Mesenchymal stem cell (in vitro differentiated cells and primary cell): ENCODE measurements around the gene AEBP2.
A peak's percentile ranks its signal among the peaks of the same experiment; 100 is the strongest.

ENCODE experiments used
- DNase-seq: peaks from one replicate; pipeline ENCODE4 v3.0.0-alpha.2; 2013
- H2AFZ ChIP-seq: one replicate; pipeline ENCODE4 v1.6.1; 2013; ENCODE audit warnings: low read depth, mild to moderate bottlenecking, control low read depth, inconsistent platforms, low read length, moderate library complexity
- H2AK5ac ChIP-seq: 2 replicates; pipeline ENCODE4 v1.6.1; 2013; ENCODE audit warnings: low read length, moderate library complexity, mild to moderate bottlenecking, inconsistent platforms; ENCODE audit not compliant: severe bottlenecking
- H2BK120ac ChIP-seq: one replicate; pipeline ENCODE4 v1.6.1; 2013; ENCODE audit warnings: low read depth, mild to moderate bottlenecking, inconsistent platforms, low read length, moderate library complexity
- H2BK12ac ChIP-seq, 2 experiments: one replicate each; pipeline ENCODE4 v1.6.1; 2013; ENCODE audit warnings: inconsistent platforms in 2 of 2, low read length in 2 of 2, mild to moderate bottlenecking in 2 of 2, moderate library complexity in 2 of 2, control low read depth in 1 of 2
- H2BK15ac ChIP-seq: one replicate; pipeline ENCODE4 v1.6.1; 2013; ENCODE audit warnings: mild to moderate bottlenecking, low read depth, inconsistent platforms; ENCODE audit not compliant: poor library complexity, severe bottlenecking
- H2BK5ac ChIP-seq: 2 replicates; pipeline ENCODE4 v1.6.1; 2013; ENCODE audit warnings: low read depth, mild to moderate bottlenecking, low read length, control low read depth, inconsistent platforms; ENCODE audit not compliant: poor library complexity, severe bottlenecking
- H3K14ac ChIP-seq, 2 experiments: one replicate each; pipeline ENCODE4 v1.6.1; 2013; ENCODE audit warnings: inconsistent platforms in 2 of 2, low read length in 2 of 2, control low read depth in 1 of 2, mild to moderate bottlenecking in 1 of 2, moderate library complexity in 1 of 2
- H3K18ac ChIP-seq, 2 experiments: one replicate each; pipeline ENCODE4 v1.6.1; 2013; ENCODE audit warnings: inconsistent platforms in 2 of 2, low read length in 2 of 2, control low read depth in 1 of 2, low read depth in 1 of 2, mild to moderate bottlenecking in 1 of 2
- H3K23ac ChIP-seq, 2 experiments: one replicate each; pipeline ENCODE4 v1.6.1; 2013; ENCODE audit warnings: inconsistent platforms in 2 of 2, low read length in 2 of 2, mild to moderate bottlenecking in 2 of 2, moderate library complexity in 2 of 2, control low read depth in 1 of 2
- H3K27ac ChIP-seq: 2 replicates; pipeline ENCODE4 v1.5.1; 2013; ENCODE audit warnings: mild to moderate bottlenecking, moderate library complexity, low read length, control low read depth, inconsistent platforms; ENCODE audit not compliant: poor library complexity, severe bottlenecking
- H3K27me3 ChIP-seq, 2 experiments: 2 replicates each; pipeline versions ENCODE4 v1.6.1 to v1.7.0; 2013; ENCODE audit warnings: low read length in 2 of 2, mild to moderate bottlenecking in 2 of 2, moderate library complexity in 2 of 2, control low read depth in 1 of 2, inconsistent platforms in 1 of 2; ENCODE audit not compliant: control insufficient read depth in 1 of 2, insufficient read depth in 1 of 2
- H3K36me3 ChIP-seq, 2 experiments: 2 replicates each; pipeline versions ENCODE4 v1.6.1 to v1.7.0; 2013; ENCODE audit warnings: low read length in 2 of 2, control low read depth in 1 of 2, inconsistent platforms in 1 of 2, low read depth in 1 of 2, mild to moderate bottlenecking in 1 of 2; ENCODE audit not compliant: insufficient read depth in 2 of 2, control insufficient read depth in 1 of 2
- H3K4ac ChIP-seq, 2 experiments: one replicate each; pipeline ENCODE4 v1.6.1; 2013; ENCODE audit warnings: inconsistent platforms in 2 of 2, low read length in 2 of 2, mild to moderate bottlenecking in 2 of 2, moderate library complexity in 2 of 2, control low read depth in 1 of 2, low read depth in 1 of 2
- H3K4me1 ChIP-seq: 2 replicates; pipeline ENCODE4 v1.6.1; 2013; ENCODE audit warnings: low read depth, low read length, control low read depth; ENCODE audit not compliant: control insufficient read depth, insufficient read depth
- H3K4me2 ChIP-seq: 2 replicates; pipeline ENCODE4 v1.6.1; 2013; ENCODE audit warnings: low read length, mild to moderate bottlenecking, inconsistent platforms; ENCODE audit not compliant: poor library complexity, severe bottlenecking
- H3K4me3 ChIP-seq, 2 experiments: 2 replicates each; pipeline versions ENCODE4 v1.5.1 to v1.7.0; 2013; ENCODE audit warnings: low read length in 2 of 2, mild to moderate bottlenecking in 2 of 2, control low read depth in 1 of 2, low read depth in 1 of 2; ENCODE audit not compliant: insufficient read depth in 1 of 2
- H3K79me1 ChIP-seq: replicated peaks from 2 replicates; pipeline ENCODE4 v1.6.1; 2013; ENCODE audit warnings: mild to moderate bottlenecking, control low read depth, low read length, inconsistent platforms; ENCODE audit not compliant: poor library complexity, severe bottlenecking
- H3K9ac ChIP-seq: 2 replicates; pipeline ENCODE4 v1.7.0; 2013; ENCODE audit warnings: mild to moderate bottlenecking, low read length, moderate library complexity
- H3K9me3 ChIP-seq: 2 replicates; pipeline ENCODE4 v1.7.0; 2013; ENCODE audit warnings: mild to moderate bottlenecking, low read length; ENCODE audit not compliant: control insufficient read depth
- H4K8ac ChIP-seq: one replicate; pipeline ENCODE4 v1.6.1; 2013; ENCODE audit warnings: inconsistent platforms, mild to moderate bottlenecking, low read length, moderate library complexity
- H4K91ac ChIP-seq: one replicate; pipeline ENCODE4 v1.6.1; 2013; ENCODE audit warnings: mild to moderate bottlenecking, low read length, inconsistent platforms
- WGBS: methylation state at CpG from one replicate; pipeline ENCODE4 v1.1.7; 2013; ENCODE audit warnings: mixed read lengths; 5-methylcytosine and 5-hydroxymethylcytosine counted together

Gene AEBP2

GRCh38 chr12:19528750-19529149, 89.5 kb downstream of the AEBP2 start:
- WGBS = 97% methylated on average over 2 of the region's 2 CpGs
- H2AFZ ChIP-seq = no peak overlapping the region
- no peak overlapping the region for H2BK120ac ChIP-seq
- H2AK5ac ChIP-seq = peak overlapping the region; percentile 10
- H3K9ac ChIP-seq = no peak overlapping the region
- H3K23ac ChIP-seq = no peak overlapping the region
- H3K18ac ChIP-seq = peak overlapping the region in 1 of 2 experiments; percentile 54
- peak overlapping the region; percentile 31 to 69 for H3K4ac ChIP-seq
- H3K9me3 ChIP-seq = no peaks in the 10 kb centered on the region
- H3K4me1 ChIP-seq = peaks cover 3% of the 10 kb centered on the region
- H3K4me3 ChIP-seq = no peak overlapping the region
- no peak overlapping the region for H2BK15ac ChIP-seq
- H3K36me3 ChIP-seq = peaks cover 0 to 4% of the 10 kb centered on the region in 2 experiments
- no peak overlapping the region for H4K91ac ChIP-seq
- H2BK5ac ChIP-seq = no peak overlapping the region
- DNase-seq = no peak
- no peak overlapping the region for H4K8ac ChIP-seq
- no peaks in the 10 kb centered on the region for H3K27me3 ChIP-seq
- peaks cover 2% of the 10 kb centered on the region for H3K79me1 ChIP-seq
- peak overlapping the region in 1 of 2 experiments; percentile 6 for H2BK12ac ChIP-seq
- H3K27ac ChIP-seq = no peak overlapping the region
- H3K14ac ChIP-seq = no peak overlapping the region
- H3K4me2 ChIP-seq = no peak overlapping the region

- no peak overlapping the region for H3K18ac ChIP-seq
- H4K91ac ChIP-seq = no peak overlapping the region
- H3K4me1 ChIP-seq = no peaks in the 10 kb centered on the region
- DNase-seq = peak; percentile 71
- WGBS = 72% methylated on average over 2 of the region's 6 CpGs
- no peak overlapping the region for H3K23ac ChIP-seq
- no peak overlapping the region for H3K14ac ChIP-seq
- no peak overlapping the region for H3K4me2 ChIP-seq
- H3K9me3 ChIP-seq = peaks cover 2% of the 10 kb centered on the region
- H2BK12ac ChIP-seq = no peak overlapping the region
- no peak overlapping the region for H2AK5ac ChIP-seq
- H3K4ac ChIP-seq = no peak overlapping the region
- no peak overlapping the region for H3K27ac ChIP-seq
- no peaks in the 10 kb centered on the region for H3K27me3 ChIP-seq
- H3K36me3 ChIP-seq = peaks cover 2 to 4% of the 10 kb centered on the region in 2 experiments
- peak overlapping the region; percentile 40 for H3K9ac ChIP-seq
- no peak overlapping the region for H2BK5ac ChIP-seq
- no peak overlapping the region for H4K8ac ChIP-seq
- no peak overlapping the region for H2AFZ ChIP-seq
- H3K79me1 ChIP-seq = peaks cover 3% of the 10 kb centered on the region
- no peak overlapping the region for H2BK120ac ChIP-seq
- H3K4me3 ChIP-seq = no peak overlapping the region
- H2BK15ac ChIP-seq = no peak overlapping the region
Observed at GRCh38 chr12:19529951-19530636, 90.8 kb downstream of the AEBP2 start.

- no peak overlapping the region for H2BK15ac ChIP-seq
- peaks cover 2 to 6% of the 10 kb centered on the region in 2 experiments for H3K36me3 ChIP-seq
- H3K18ac ChIP-seq = no peak overlapping the region
- H3K14ac ChIP-seq = no peak overlapping the region
- no peak overlapping the region for H3K4ac ChIP-seq
- no peaks in the 10 kb centered on the region for H3K4me1 ChIP-seq
- H3K9me3 ChIP-seq = peaks cover 7% of the 10 kb centered on the region
- no peak overlapping the region for H3K4me2 ChIP-seq
- H3K9ac ChIP-seq = no peak overlapping the region
- H4K8ac ChIP-seq = no peak overlapping the region
- H2AK5ac ChIP-seq = no peak overlapping the region
- H4K91ac ChIP-seq = no peak overlapping the region
- no peak overlapping the region for H2BK5ac ChIP-seq
- H2BK12ac ChIP-seq = no peak overlapping the region
- H3K27me3 ChIP-seq = no peaks in the 10 kb centered on the region
- no peak overlapping the region for H3K27ac ChIP-seq
- peaks cover 3% of the 10 kb centered on the region for H3K79me1 ChIP-seq
- no peak overlapping the region for H2AFZ ChIP-seq
- no peak overlapping the region for H3K4me3 ChIP-seq
- no peak overlapping the region for H2BK120ac ChIP-seq
- no peak overlapping the region for H3K23ac ChIP-seq
- peak; percentile 56 for DNase-seq
Observed at GRCh38 chr12:19530637-19531023, 91.3 kb downstream of the AEBP2 start.

- Histone ChIP-seq H3K4me3 (no peak overlapping the region), H2BK5ac (no peak overlapping the region), H4K8ac (no peak overlapping the region), H3K4ac (no peak overlapping the region), H3K79me1 (peaks cover 1% of the 10 kb centered on the region), H3K27me3 (no peaks in the 10 kb centered on the region), H3K4me2 (no peak overlapping the region), H2BK15ac (no peak overlapping the region), H3K36me3 (peaks cover 2 to 11% of the 10 kb centered on the region in 2 experiments), H2BK120ac (no peak overlapping the region), H3K27ac (no peak overlapping the region), H3K23ac (no peak overlapping the region), H3K18ac (no peak overlapping the region), H2AK5ac (no peak overlapping the region), H3K9ac (no peak overlapping the region), H3K4me1 (no peaks in the 10 kb centered on the region), H4K91ac (no peak overlapping the region), H2AFZ (no peak overlapping the region), H3K9me3 (peaks cover 16% of the 10 kb centered on the region), H2BK12ac (no peak overlapping the region), H3K14ac (no peak overlapping the region)
- no peak for DNase-seq
- 100% methylated on average over 3 of the region's 3 CpGs for WGBS
Observed at GRCh38 chr12:19533567-19533966, 94.3 kb downstream of the AEBP2 start.
